Fibroblast of skin of scalp (primary cell): ENCODE results near the gene LRRC8D.

Experiments used
- DNase-seq: peaks from one replicate; pipeline ENCODE4 v3.0.0-alpha.2; 2013

The LRRC8D gene

GRCh38 chr1:89834083-89834704 is 13.4 kb downstream of the LRRC8D start:
- DNase-seq = no peak

GRCh38 chr1:89836252-89837035 is 15.6 kb downstream of the LRRC8D start:
- DNase-seq = no peak

- DNase-seq = no peak
Measured at GRCh38 chr1:89837036-89837481, 16.2 kb downstream of the LRRC8D start.

- no peak for DNase-seq
Measured at GRCh38 chr1:89837510-89837909, 16.7 kb downstream of the LRRC8D start.

- DNase-seq = no peak
Measured at GRCh38 chr1:89839516-89839915, 18.7 kb downstream of the LRRC8D start.

- no peak for DNase-seq
Measured at GRCh38 chr1:89841507-89841906, 20.7 kb downstream of the LRRC8D start.

- no peak for DNase-seq
Measured at GRCh38 chr1:89842567-89843272, 21.9 kb downstream of the LRRC8D start.

GRCh38 chr1:89843273-89844130 is 22.7 kb downstream of the LRRC8D start:
- DNase-seq = peak; percentile 57

- DNase-seq = no peak
Measured at GRCh38 chr1:89844241-89844807, 23.5 kb downstream of the LRRC8D start.

- no peak for DNase-seq
Measured at GRCh38 chr1:89844860-89845259, 24.0 kb downstream of the LRRC8D start.

- DNase-seq = no peak
Measured at GRCh38 chr1:89847191-89847729, 26.4 kb downstream of the LRRC8D start.

GRCh38 chr1:89850844-89851415 is 30.1 kb downstream of the LRRC8D start:
- no peak for DNase-seq

GRCh38 chr1:89854140-89854539 is 33.3 kb downstream of the LRRC8D start:
- DNase-seq = no peak

- peak; percentile 40 for DNase-seq
Measured at GRCh38 chr1:89855413-89856123, 34.7 kb downstream of the LRRC8D start.

- DNase-seq = no peak
Measured at GRCh38 chr1:89863165-89863830, 42.5 kb downstream of the LRRC8D start.

- DNase-seq = peak; percentile 56
Measured at GRCh38 chr1:89865498-89866382, 44.9 kb downstream of the LRRC8D start.

- no peak for DNase-seq
Measured at GRCh38 chr1:89866568-89866967, 45.7 kb downstream of the LRRC8D start.

- no peak for DNase-seq
Measured at GRCh38 chr1:89870998-89871397, 50.2 kb downstream of the LRRC8D start.
